Large intestine (tissue), 12 donors: ENCODE measurements around the gene RNF217. TPM values are rescaled to one million over a fixed set of nuclear protein-coding genes. Genes with fewer than 3 reads are reported as not detected.
A peak's percentile ranks its signal among the peaks of the same experiment; 100 is the strongest.
"Not testable (repeated sequence)": the region's sequence is repeated elsewhere in the genome, so short reads cannot be mapped to it uniquely, and the experiment has no call there.

ENCODE experiments used
- DNase-seq, 2 donors: peaks; one replicate each; pipeline versions ENCODE4 v3.0.0 to v3.0.0-alpha.2; 2013
- H3K27ac ChIP-seq: one replicate; pipeline ENCODE4 v1.5.1; 2013; ENCODE audit warnings: low read length
- H3K27me3 ChIP-seq: 2 replicates; pipeline ENCODE4 v1.6.1; 2013; ENCODE audit warnings: low read length; ENCODE audit not compliant: control insufficient read depth, insufficient read depth
- H3K36me3 ChIP-seq: 2 replicates; pipeline ENCODE4 v1.6.1; 2013; ENCODE audit warnings: low read length; ENCODE audit not compliant: control insufficient read depth, insufficient read depth
- H3K4me1 ChIP-seq: one replicate; pipeline ENCODE4 v1.6.1; 2013; ENCODE audit warnings: low read length; ENCODE audit not compliant: control insufficient read depth, insufficient read depth
- H3K4me3 ChIP-seq: one replicate; pipeline ENCODE4 v1.5.1; 2013; ENCODE audit warnings: low read length
- H3K9me3 ChIP-seq: one replicate; pipeline ENCODE4 v1.6.1; 2013; ENCODE audit warnings: mild to moderate bottlenecking, low read depth, low read length, moderate library complexity; ENCODE audit not compliant: control insufficient read depth
- WGBS: methylation state at CpG from one replicate; pipeline ENCODE4 v1.1.5; 2013; ENCODE audit warnings: low lambda C conversion rate; ENCODE audit not compliant: insufficient coverage; 5-methylcytosine and 5-hydroxymethylcytosine counted together
- long read RNA-seq, 11 donors: transcript quantifications; one replicate each; lab custom pipeline, GENCODE V29; 2026
- polyA plus RNA-seq: library from polyadenylated mRNA; unstranded; fragments of 120-200 nt; gene quantifications from one replicate; pipeline ENCODE4 v1.2.1, GENCODE V29; 2013

RNF217 gene
- 20.0 TPM for polyA plus RNA-seq
- long read RNA-seq, donor 1: 0 reads
- long read RNA-seq, donor 2: 0 reads
- long read RNA-seq, donor 3, full-length matches to known transcripts: 3 of 3 reads
- long read RNA-seq, donor 3, partial matches to known transcripts: 0 of 3 reads
- long read RNA-seq, donor 3, other reads (novel, unspliced or antisense): 0 of 3 reads
- long read RNA-seq, donor 4, full-length matches to known transcripts: 1 of 1 reads
- long read RNA-seq, donor 4, partial matches to known transcripts: 0 of 1 reads
- long read RNA-seq, donor 4, other reads (novel, unspliced or antisense): 0 of 1 reads
- long read RNA-seq, donor 5, full-length matches to known transcripts: 2 of 2 reads
- long read RNA-seq, donor 5, partial matches to known transcripts: 0 of 2 reads
- long read RNA-seq, donor 5, other reads (novel, unspliced or antisense): 0 of 2 reads
- long read RNA-seq, donor 6, full-length matches to known transcripts: 1 of 1 reads
- long read RNA-seq, donor 6, partial matches to known transcripts: 0 of 1 reads
- long read RNA-seq, donor 6, other reads (novel, unspliced or antisense): 0 of 1 reads
- long read RNA-seq, donor 7, partial matches to known transcripts: 0 of 1 reads
- long read RNA-seq, donor 7, other reads (novel, unspliced or antisense): 0 of 1 reads
- long read RNA-seq, donor 8, full-length matches to known transcripts: 1 of 1 reads
- long read RNA-seq, donor 8, partial matches to known transcripts: 0 of 1 reads
- long read RNA-seq, donor 8, other reads (novel, unspliced or antisense): 0 of 1 reads
- long read RNA-seq, donor 9, full-length matches to known transcripts: 1 of 1 reads
- long read RNA-seq, donor 9, partial matches to known transcripts: 0 of 1 reads
- long read RNA-seq, donor 9, other reads (novel, unspliced or antisense): 0 of 1 reads
- long read RNA-seq, donor 10, full-length matches to known transcripts: 3 of 3 reads
- long read RNA-seq, donor 10, partial matches to known transcripts: 0 of 3 reads
- long read RNA-seq, donor 10, other reads (novel, unspliced or antisense): 0 of 3 reads
- long read RNA-seq, donor 11: 0 reads

GRCh38 chr6:124961777-124962638, at the start of gene RNF217:
Gene RNF217 (plus strand): TSS chr6:124962437. CDS start chr6:124962545, 108 bp downstream.
- peak within 1 kb of the TSS; percentile 91 for H3K27ac ChIP-seq
- WGBS: no CpG with 5 or more reads among the region's 101 CpGs
- DNase-seq: peak; percentile 66 to 83
- no peaks in the 10 kb centered on the region for H3K4me1 ChIP-seq
- no peaks in the 10 kb centered on the region for H3K27me3 ChIP-seq
- H3K9me3 ChIP-seq: no peaks in the 10 kb centered on the region
- H3K4me3 ChIP-seq: peak within 1 kb of the TSS; percentile 79
- peaks cover 4% of the 10 kb centered on the region for H3K36me3 ChIP-seq

- no peak overlapping the region for H3K27ac ChIP-seq
- H3K4me1 ChIP-seq: no peaks in the 10 kb centered on the region
- DNase-seq: no peak
- WGBS: 100% methylated on average over 1 of the region's 1 CpG
- H3K36me3 ChIP-seq: no peaks in the 10 kb centered on the region
- H3K4me3 ChIP-seq: no peak overlapping the region
- H3K9me3 ChIP-seq: no peaks in the 10 kb centered on the region
- H3K27me3 ChIP-seq: no peaks in the 10 kb centered on the region
Observed at GRCh38 chr6:124913056-124913455, 49.2 kb upstream of the RNF217 start.

GRCh38 chr6:124917769-124918168, 44.5 kb upstream of the RNF217 start:
- no CpG with 5 or more reads among the region's 1 CpG for WGBS

GRCh38 chr6:124919703-124920102, 42.5 kb upstream of the RNF217 start:
- H3K4me3 ChIP-seq, H3K27me3 ChIP-seq, DNase-seq, H3K27ac ChIP-seq, H3K4me1 ChIP-seq, H3K9me3 ChIP-seq, H3K36me3 ChIP-seq: not testable (repeated sequence)
- WGBS: no CpG with 5 or more reads among the region's 2 CpGs

More at GRCh38 chr6:124917769-124918168, 44.5 kb upstream of the RNF217 start:
- Histone ChIP-seq H3K4me1 (no peaks in the 10 kb centered on the region), H3K4me3 (no peak overlapping the region), H3K27me3 (no peaks in the 10 kb centered on the region), H3K36me3 (no peaks in the 10 kb centered on the region), H3K27ac (no peak overlapping the region), H3K9me3 (peaks cover 7% of the 10 kb centered on the region)
- DNase-seq: no peak

GRCh38 chr6:124924333-124924759, 37.9 kb upstream of the RNF217 start:
- WGBS: 66% methylated on average over 3 of the region's 3 CpGs
- Histone ChIP-seq H3K27ac (no peak overlapping the region), H3K9me3 (peaks cover 7% of the 10 kb centered on the region), H3K36me3 (no peaks in the 10 kb centered on the region), H3K27me3 (no peaks in the 10 kb centered on the region), H3K4me3 (no peak overlapping the region), H3K4me1 (no peaks in the 10 kb centered on the region)
- DNase-seq: peak in 1 of 2 donors; percentile 9

- no peak for DNase-seq
- Histone ChIP-seq H3K4me3 (no peak overlapping the region), H3K4me1 (no peaks in the 10 kb centered on the region), H3K9me3 (no peaks in the 10 kb centered on the region), H3K36me3 (no peaks in the 10 kb centered on the region), H3K27me3 (no peaks in the 10 kb centered on the region), H3K27ac (no peak overlapping the region)
- no CpG with 5 or more reads among the region's 2 CpGs for WGBS
Observed at GRCh38 chr6:124926435-124926834, 35.8 kb upstream of the RNF217 start.

GRCh38 chr6:124927806-124928205, 34.4 kb upstream of the RNF217 start:
- H3K27ac ChIP-seq: no peak overlapping the region
- H3K36me3 ChIP-seq: no peaks in the 10 kb centered on the region
- no CpG with 5 or more reads among the region's 2 CpGs for WGBS
- H3K27me3 ChIP-seq: no peaks in the 10 kb centered on the region
- no peaks in the 10 kb centered on the region for H3K9me3 ChIP-seq
- no peak overlapping the region for H3K4me3 ChIP-seq
- no peak for DNase-seq
- H3K4me1 ChIP-seq: no peaks in the 10 kb centered on the region

- Histone ChIP-seq H3K4me1 (no peaks in the 10 kb centered on the region), H3K36me3 (no peaks in the 10 kb centered on the region), H3K27ac (no peak overlapping the region), H3K4me3 (no peak overlapping the region), H3K27me3 (no peaks in the 10 kb centered on the region), H3K9me3 (no peaks in the 10 kb centered on the region)
- no peak for DNase-seq
- 100% methylated on average over 1 of the region's 4 CpGs for WGBS
Observed at GRCh38 chr6:124928851-124929250, 33.4 kb upstream of the RNF217 start.

GRCh38 chr6:124937645-124938044, 24.6 kb upstream of the RNF217 start:
- H3K4me3 ChIP-seq: no peak overlapping the region
- H3K36me3 ChIP-seq: no peaks in the 10 kb centered on the region
- no peaks in the 10 kb centered on the region for H3K9me3 ChIP-seq
- no peak for DNase-seq
- H3K27ac ChIP-seq: no peak overlapping the region
- H3K27me3 ChIP-seq: no peaks in the 10 kb centered on the region
- 90% methylated on average over 2 of the region's 6 CpGs for WGBS
- no peaks in the 10 kb centered on the region for H3K4me1 ChIP-seq
